GM19438 (cell line): ENCODE data around the gene ANO10.
"Not testable (repeated sequence)": the region's sequence is repeated elsewhere in the genome, so short reads cannot be mapped to it uniquely, and the experiment has no call there.

Experiments
- ATAC-seq: cut with Tn5 transposase; IDR thresholded peaks from one replicate; pipeline ENCODE4 v1.9.1; 2021; ENCODE audit warnings: low read depth; ENCODE audit not compliant: unreplicated experiment

Gene ANO10

DNA sequence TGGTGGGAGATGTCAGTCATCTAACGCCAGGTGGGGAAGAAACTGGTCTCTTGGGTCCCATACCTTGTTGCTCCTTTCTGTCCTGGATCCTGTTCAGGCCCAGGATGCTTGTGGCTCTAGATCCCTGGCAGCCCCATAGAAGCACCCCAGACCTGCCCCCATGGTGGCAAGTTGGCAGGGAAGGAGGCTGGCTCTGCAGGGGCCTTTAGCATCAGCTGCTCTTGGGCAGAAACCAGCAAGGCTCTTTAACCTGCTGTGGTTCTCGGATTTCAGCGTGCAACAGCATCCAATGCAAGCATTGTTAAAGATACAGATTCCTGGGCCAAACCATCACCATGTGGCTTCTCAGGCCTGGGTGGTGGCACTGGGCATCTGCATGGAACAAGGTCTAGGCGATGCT, 259.6 kb downstream of the ANO10 start:
- ATAC-seq: no peak

DNA sequence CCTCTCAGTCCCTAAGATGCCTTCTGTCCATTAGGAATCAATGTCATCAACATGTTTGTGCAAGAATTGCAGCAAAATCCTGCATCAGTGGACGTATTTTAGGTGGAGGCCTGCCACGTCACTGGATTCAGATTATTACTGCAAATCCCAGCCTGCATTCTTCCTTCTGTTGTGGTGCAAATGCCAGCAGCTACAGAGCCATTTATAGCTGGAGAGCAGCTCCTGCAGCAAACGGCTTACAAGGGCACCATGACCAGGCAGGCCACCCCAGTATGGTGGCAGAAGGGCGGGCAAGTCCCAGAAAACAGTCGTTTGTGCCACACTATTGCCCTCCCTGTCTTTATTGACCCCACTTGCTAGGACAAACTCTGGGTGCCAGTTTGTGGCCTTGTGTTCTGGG, 260.7 kb downstream of the ANO10 start:
- ATAC-seq: no peak

DNA sequence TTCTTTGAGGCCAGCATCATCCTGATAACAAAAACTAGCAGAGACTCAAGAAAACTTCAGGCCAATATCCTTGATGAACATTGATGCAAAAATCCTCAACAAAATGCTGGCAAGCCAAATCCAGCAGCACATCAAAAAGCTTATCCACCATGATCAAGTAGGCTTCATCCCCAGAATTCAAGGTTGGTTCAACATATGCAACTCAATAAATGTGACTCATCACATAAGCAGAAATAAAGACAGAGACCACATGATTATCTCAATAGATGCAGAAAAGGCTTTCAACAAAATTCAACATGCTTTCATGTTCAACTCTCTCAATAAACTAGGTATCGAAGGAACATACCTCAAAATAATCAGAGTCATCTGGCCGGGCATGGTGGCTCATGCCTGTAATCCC, 265.8 kb downstream of the ANO10 start:
- not testable (repeated sequence) for ATAC-seq

DNA sequence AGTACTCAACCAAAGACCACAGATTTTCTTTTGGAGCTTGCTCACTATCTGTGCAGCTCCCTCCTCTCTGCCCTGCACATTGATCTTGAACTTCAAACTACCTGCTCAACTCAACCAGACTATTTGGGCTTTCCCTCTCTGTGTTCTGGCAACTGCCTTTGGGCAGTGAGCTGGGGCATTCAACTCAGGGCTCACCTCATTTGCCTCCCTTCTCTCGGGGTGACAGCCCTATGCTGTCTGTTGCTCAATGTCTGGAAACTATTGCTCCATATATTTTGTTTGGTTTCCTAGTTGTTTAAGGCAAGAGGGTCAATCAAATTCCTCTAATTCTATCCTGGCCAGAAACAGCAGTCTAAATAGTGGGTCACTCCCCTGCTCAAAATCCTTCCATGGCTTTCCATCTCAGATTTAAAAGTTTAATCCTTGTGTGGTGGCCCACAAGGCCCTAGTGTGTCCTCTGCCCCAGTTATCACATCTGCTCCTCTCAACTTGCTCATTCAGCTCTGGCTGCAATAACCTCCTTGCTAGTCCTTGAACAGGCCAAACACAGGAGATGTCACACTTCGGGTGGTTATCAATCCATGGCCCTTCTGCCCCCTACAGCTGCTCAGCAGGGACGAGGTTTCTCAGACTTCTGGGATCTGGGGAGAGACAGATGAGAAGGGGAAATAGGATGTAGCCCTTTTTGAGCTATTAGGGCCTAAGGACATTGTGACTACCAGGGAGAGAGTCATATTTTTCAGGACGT, 267.7 kb downstream of the ANO10 start:
- ATAC-seq: no peak

DNA sequence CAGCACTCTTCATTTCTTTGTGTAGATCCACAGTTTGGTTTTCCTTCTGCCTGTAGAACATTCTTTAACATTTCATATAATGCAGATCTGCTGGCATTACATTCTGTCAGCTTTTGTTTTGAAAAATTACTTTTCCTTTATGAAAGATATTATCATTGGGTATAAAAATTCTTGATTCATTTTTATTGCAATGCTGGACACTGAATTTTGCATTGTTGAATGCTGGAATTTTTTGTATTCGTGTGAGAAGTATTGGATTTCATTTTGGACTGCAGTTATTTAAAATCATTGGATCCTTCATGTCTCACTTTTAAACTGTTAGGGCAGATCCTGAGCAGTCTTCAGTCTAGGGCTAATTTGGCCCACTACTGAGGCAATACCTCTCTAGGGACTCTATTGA, 268.4 kb downstream of the ANO10 start:
- no peak for ATAC-seq

DNA sequence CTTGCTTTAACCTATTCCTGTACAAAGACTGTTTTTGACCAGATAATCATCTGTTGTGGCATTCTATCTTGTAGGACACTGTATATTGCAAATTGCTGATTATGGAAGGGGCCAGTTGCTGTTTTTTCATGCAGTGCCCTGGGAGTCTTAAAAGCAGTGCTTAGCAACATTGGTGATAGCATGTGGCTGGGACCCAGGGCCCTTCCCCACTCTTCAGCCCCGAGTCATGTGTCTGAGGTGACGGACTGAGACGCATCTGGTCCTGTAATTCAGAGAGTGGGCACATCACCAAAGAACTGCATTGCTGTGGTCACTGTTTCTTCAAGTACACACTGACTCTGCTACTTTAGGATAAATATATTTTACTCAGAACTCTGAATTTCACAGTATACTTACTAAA, 272.1 kb downstream of the ANO10 start:
- no peak for ATAC-seq

DNA sequence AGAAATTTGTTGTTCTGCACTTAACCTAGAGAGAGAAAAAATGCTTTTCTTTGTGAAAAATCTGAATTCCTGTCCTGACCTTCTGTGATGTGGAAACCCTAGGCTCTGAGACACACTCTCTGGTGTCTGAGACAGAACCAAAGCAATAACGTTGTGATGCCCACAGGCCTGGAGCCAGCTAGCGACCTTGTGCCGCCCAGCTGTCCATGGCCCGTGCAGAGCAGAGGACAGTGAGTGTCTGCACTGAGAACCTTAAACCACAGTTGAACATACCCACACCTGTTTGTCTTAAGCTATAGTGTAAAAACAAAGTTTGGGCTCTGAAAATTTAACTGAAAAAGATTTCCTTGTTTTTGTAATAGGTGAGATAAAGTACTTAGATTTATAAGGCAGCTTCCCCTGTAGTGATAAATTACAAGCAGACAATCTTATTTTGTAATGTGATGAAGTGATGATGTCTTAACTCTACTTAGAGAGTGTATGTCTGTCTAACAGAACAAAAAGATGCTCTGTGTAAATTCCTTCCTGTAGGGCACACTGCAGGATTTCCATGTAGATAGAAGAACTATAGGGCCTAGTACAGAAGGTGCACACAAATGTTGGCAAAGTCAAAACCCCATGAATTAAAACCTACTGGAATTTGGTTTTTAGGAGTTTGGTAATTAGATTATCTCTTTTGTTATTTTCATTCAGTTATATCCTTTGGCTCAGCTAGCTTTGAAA, 272.8 kb downstream of the ANO10 start:
- ATAC-seq: no peak

DNA sequence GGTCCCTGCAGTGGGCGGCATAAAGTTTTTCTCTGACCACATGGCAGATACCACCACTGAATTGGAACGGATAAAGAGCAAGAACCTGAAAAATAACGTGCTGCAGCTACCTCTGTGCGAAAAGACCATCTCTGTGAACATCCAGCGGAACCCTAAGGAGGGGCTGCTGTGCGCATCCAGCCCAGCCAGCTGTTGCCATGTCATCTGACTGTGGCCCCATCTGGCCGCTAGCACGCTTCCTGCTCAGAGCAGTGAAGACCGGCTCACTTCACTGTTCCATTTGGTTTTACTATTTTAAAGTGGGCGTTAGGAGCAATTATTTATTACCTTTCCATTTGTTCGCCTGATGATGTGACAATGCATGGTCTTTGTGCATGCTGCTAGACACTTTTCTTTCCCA, 273.5 kb downstream of the ANO10 start:
- no peak for ATAC-seq

DNA sequence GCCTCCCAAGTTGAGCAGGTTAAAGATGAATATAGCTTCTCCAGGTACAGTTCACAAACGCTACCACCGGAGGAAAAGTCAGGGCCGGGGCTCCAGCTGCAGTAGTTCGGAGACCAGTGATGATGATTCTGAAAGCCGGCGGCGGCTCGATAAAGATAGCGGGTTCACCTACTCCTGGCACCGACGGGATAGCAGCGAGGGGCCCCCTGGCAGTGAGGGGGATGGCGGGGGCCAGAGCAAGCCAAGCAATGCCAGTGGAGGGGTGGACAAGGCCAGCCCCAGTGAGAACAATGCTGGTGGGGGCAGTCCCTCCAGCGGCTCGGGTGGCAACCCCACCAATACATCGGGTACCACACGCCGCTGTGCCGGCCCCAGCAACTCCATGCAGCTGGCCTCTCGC, 274.0 kb downstream of the ANO10 start:
- ATAC-seq: no peak

DNA sequence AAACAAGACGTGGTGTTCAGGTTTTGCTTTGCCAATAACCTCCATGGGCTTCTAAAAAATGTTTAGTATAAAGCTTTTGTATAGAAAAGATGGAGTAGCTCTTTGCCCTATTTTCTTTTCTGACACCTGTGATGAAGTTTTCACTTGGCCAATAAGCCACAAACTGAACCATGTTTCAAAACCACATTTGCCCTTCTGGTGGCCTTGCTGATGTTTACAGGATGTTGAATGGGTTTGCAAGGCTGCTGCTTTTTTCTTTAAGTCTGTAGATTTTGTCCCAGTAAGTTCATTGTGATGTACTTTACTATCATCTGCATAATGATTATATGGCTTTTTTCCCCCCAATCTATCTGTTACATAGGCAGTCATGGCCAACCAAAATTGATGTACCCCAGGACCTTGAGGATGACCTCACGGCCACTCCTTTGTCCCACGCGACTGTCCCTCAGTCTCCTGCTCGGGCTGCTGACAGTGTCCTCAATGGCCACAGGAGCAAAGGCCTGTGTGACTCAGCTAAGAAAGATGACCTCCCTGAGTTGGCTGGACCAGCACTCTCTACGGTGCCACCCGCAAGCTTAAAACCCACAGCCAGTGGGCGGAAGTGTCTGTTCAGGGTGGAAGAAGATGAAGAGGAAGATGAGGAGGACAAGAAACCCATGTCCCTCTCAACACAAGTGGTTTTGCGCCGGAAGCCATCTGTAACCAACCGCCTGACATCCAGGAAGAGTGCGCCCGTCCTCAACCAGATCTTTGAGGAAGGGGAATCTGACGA, 274.6 kb downstream of the ANO10 start:
- ATAC-seq: no peak

DNA sequence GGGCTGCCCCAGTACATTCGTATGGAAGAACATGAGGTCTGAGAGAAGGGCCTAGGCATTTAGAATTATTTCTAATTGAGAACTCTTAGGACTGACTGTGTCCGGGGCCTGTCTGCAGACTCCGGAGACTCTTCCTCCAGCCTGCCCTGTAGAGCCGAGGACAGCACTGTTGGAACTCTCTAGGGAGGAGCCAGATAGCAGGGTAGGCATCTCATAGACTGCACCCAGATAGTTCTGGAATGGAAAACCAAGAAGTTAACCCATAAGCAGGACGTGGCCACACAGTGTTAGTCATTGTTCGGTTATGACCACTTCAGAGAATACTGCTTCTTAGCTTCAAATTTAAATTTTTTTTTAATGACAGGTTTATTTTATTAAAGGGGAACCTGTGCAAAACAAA, 275.9 kb downstream of the ANO10 start:
- ATAC-seq: no peak

DNA sequence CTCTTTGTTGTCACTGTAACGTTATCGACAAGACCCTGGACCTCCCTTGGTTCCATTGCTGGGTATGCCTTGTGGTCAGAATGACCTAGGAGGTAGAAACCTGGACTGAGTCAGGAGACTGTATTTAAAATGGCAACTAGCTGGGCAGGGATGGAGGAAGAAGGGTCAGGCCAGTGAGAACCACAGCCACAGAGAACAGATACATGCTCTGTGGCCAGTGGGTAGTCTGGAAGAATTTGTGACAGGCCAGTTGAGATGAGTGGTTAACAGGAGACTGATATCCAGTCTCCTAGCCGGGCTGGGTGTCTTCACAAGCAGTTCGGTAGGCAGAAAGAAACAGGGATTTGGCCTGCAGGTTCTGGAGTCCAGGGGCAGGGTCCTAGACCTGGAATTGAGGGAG, 276.6 kb downstream of the ANO10 start:
- no peak for ATAC-seq

DNA sequence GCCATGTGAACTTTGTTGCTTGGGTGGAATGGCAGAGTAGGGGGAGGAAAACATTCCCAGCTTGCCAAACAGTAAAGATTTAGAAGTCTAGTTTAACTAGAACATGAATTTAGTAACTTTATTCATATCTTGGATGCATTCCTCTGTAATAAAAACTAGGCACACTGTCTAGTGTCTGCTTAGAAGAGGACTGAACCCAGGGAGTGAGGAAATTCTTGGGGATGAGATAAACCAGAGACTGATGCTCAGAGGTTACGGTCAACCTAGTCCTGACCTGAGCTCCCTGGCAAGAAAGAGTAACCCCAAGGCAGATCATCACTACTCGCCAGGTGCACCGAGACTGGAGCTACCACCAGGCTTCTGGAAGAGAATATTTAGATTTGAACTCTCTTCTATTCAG, 277.3 kb downstream of the ANO10 start:
- no peak for ATAC-seq

DNA sequence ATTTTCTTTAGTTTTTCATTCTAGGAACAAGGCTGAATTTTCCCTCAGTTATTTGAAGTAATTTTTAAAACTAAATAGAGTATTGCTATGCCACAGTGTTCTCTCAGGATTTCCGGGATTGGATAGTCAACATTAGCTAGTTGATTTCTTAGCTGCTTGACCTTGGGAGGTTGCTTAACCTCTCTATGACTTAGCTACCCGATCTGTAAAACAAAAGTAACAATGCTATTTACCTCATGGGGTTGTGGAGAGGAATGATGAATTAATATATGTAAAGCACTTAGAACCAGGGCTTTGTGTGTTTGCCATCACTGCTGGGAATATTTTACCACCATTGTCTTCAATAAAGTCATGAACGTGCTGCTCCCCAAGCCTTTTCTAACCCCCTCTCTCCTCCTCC, 278.0 kb downstream of the ANO10 start:
- no peak for ATAC-seq

DNA sequence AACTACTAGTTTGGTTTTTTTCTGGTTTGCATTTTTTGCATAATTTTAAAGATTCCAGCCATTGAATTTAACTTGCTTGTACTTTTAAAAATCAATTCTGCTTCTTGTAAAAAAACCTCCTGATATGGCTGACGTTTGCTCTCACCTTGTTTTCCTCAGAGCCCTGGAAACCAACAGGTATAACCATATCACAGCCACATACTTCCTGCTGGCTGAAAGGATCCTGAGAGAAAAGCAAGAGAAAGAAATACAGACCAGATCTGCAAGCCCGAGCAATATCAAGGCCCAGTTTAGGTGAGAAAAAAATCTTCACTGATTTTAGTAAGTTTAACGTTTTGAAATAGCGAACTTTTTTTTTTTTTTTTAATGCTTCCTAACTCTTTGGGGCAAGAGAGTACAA, 278.6 kb downstream of the ANO10 start:
- ATAC-seq: no peak

DNA sequence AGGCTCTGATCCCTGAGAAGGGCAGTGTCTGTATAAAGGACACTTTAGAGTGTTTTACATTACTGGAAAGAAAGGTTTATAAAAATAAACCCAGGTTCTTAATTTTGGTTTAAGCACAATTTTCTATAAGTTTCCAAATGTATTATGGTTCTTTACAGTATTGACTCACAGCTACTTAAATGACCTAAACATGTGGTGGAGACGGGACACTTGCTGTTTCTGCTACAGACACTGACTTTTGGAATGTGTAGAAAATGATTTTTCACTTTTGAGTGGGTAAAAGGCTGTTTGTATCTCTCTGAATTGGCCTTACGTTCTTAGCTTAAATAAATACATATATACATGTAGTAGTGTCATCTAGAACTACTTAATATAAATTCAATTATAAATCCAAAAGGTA, 280.0 kb downstream of the ANO10 start:
- ATAC-seq: no peak

DNA sequence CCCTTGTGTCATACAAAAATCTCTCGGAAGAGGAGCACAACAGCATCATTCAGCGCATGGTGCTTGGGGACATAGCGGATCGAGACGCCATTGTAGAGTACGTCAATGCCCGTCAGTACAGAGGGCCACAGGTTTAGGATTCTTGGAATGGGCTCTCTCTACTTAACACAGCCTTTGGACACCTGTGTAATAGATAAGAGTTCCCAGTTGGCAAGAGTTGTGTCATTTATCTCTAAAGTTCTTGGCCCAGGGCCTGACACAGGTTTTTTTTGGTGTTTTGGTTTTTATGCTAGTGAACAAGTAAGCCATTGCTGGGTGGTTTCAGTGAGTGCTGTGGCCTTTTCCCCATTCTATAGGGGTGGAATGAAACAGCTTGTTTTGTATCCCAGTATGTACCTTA, 281.4 kb downstream of the ANO10 start:
- ATAC-seq: no peak

DNA sequence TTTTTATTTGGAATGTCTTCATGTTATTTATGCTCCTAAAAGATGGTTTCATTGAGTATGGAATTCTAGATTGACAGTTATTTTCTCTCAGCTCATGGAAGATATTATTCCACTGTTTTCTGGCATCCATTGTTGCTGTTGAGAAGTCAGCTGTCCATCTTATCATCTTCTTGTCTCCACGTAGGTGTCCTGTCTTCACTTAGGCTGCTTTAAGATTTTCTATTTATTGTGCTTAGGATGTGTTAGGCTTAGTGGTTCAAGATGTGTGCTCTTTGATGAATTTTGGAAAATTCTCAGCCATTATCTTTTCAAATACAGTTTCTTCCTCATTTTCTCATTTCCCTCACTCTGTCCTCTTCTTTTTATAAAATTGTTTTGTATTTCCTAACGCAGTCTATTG, 283.5 kb downstream of the ANO10 start:
- no peak for ATAC-seq

DNA sequence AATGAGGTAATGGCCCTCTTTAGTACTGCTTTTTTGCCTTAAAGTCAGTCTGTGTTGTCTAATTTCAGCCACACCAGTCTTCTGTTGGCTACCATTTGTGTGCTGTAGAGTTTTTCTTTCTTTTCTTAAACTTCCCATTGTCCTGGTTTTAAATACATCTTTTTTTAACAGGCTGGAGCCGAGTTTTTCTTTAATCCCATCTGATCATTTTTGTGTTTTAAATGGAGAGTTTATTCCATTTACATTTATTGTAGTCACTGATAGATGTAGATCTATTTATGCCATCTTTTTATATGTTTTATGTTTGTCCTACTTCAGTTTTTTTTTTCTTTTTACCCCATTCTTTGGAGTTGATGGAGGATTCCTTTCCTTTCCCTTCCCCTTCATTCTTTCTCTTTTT, 286.0 kb downstream of the ANO10 start:
- no peak for ATAC-seq

DNA sequence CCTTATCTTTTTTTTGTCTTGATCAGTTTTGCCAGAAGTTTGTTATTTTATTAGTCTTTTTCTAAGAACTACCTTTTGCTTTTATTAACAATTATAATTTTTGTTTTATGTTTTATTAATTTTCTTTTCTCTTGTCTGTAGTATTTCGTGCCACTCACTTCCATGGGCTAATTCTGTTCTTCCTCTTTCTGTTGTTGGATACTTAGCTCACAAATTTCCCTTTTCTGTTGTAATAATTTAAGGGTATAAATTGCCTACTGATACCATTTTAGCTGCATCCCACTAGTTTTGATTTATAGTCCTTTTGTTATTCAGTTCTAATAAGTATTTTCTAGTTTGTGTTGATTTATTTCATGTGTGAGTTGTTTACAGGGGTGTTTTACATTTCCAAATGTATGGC, 286.8 kb downstream of the ANO10 start:
- no peak for ATAC-seq

DNA sequence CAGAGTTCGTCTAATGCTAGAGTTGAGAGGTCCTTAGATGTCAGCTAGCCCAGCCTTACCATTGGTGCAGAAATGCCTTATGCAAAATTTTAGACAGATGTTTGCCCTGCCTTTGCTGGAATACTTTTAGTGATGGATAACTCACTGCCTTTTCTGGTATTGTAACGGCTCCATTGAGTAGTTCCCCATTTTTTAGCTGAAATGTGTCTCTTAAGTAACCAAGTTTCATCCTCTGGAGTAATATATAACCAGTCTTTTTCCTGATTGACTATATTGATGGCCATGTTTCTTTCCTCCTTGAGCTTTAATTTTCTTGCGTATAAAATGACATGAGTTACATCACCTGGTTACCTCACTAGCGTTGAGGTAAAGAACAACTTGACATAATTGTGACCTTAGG, 290.4 kb downstream of the ANO10 start:
- ATAC-seq: no peak

DNA sequence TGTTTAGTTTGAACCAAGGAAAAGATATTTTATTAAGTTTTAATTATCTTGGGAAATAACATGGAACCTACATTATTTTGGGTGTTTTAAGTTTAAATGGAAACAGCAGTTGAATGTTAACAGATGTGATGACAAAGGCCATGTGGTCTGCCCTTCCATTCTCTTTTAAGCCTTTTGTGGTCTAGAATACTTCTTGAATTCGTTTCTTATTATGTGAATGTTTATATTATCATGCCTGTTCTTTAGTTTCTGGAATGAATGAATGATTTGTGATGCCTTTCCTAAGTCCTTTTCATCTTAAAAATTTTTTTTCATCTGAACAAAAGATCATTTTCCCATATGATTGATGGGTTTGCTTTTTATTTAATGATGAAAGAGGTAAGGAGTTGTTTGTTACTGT, 290.8 kb downstream of the ANO10 start:
- ATAC-seq: no peak
